HG02678 (cell line): Measurements from ENCODE around the gene CISD1.
"Not testable (repeated sequence)": the region's sequence is repeated elsewhere in the genome, so short reads cannot be mapped to it uniquely, and the experiment has no call there.

Source experiments
- ATAC-seq: cut with Tn5 transposase; IDR thresholded peaks from one replicate; pipeline ENCODE4 v1.9.1; 2021; ENCODE audit warnings: mild to moderate bottlenecking, moderate library complexity; ENCODE audit not compliant: unreplicated experiment

The CISD1 gene

DNA sequence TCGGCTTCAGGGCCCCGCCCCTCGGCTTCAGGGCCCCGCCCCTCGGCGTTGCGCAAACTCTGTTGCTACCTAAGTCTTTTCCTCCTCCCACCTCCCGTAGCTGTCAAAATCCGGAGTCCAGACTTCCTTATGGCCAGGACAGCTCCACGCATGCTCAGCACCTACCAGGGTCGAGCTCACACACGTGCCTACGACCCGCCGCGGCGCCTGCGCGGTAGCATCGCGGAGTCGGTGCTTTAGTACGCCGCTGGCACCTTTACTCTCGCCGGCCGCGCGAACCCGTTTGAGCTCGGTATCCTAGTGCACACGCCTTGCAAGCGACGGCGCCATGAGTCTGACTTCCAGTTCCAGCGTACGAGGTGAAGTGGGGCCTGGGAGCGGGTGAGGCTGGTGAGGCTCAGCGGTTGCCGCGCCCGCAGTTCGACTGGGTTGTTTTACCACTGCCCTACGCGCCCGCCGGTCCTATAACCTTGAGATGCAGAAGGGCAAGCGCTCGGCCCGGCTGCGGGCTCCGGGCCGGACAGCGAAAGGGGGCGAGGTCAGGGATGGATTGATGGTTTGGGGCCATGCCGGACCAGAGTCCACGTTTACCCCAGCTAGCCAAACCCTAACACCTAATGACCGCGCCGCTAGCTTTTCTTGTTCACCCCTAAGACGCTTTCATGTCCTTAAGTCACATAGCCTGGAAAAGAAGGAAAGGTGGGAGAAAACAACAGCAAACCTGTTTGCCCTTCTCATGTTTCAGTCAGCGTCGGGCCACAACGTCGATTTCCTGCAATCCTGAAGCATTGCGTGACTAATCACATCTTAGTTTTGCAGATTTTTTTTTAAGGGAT lies at the start of gene CISD1:
TSS of gene CISD1 (plus strand) at position 217 of the 836 bp plus-strand sequence. CDS start at position 329, 112 bp downstream.
- peak; percentile 62 for ATAC-seq

GRCh38 chr10:58219875-58220274 lies 49.1 kb upstream of the CISD1 start:
- ATAC-seq: no peak

GRCh38 chr10:58220769-58221451 lies 48.1 kb upstream of the CISD1 start:
- ATAC-seq: no peak

GRCh38 chr10:58225654-58226053 lies 43.3 kb upstream of the CISD1 start:
- no peak for ATAC-seq

DNA sequence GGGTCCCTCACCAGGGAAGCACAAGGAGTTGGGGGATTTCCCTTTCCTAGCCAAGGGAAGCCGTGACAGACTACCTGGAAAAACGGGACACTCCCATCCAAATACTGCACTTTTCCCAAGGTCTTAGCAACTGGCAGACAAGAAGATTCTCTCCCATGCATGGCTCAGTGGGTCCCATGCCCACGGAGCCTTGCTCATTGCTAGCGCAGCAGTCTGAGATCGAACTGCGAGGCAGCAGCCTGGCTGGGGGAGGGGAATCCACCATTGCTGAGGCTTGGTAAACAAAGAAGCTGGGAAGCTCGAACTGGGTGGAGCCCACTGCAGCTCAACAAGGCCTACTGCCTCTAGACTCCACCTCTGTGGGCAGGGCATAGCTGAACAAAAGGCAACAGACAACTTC lies 39.1 kb upstream of the CISD1 start:
- not testable (repeated sequence) for ATAC-seq

DNA sequence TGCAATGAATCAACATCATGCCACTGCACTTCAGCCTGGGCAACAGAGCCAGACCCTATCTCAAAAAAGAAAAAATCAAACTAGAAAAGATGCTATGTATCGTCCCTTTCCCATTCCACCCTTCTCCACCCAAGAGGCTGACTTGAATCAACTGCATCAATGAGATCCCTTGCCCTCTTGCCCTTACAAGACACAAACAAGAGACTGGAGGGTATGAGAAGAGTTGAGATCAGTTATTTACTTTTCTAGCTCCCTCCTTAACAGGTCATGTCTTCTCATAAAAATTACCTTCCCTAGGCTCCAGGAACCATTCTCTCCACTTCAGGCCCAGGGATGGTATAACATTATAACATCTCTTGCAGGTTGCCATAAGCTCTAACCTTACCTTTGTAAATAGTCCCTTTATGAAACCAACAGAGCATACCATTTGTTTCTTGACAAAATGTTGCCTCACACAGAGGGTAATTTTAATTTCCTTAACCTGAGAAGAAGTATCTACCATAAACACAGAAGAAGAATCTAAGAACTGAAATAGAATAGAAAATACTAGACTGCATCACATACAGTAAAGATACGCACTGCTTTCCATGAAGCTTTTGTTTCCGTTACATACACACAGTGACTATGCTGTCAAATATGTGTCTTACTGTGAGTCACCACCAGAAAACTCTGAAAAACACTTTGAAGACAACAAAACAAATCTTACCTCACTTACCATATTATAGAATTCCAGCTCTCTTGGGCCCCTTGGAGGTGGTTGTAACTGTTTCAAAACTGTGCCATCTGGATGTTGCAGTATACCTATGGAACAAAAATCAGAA lies 31.7 kb upstream of the CISD1 start:
- no peak for ATAC-seq

- ATAC-seq: no peak
Observed at GRCh38 chr10:58239561-58240169, 29.3 kb upstream of the CISD1 start.

GRCh38 chr10:58240531-58240930 lies 28.4 kb upstream of the CISD1 start:
- no peak for ATAC-seq

GRCh38 chr10:58241346-58241745 lies 27.6 kb upstream of the CISD1 start:
- no peak for ATAC-seq

- ATAC-seq: no peak
Observed at GRCh38 chr10:58243269-58243668, 25.7 kb upstream of the CISD1 start.

- ATAC-seq: not testable (repeated sequence)
Observed at GRCh38 chr10:58243801-58244200, 25.2 kb upstream of the CISD1 start.

GRCh38 chr10:58244242-58244641 lies 24.7 kb upstream of the CISD1 start:
- ATAC-seq: not testable (repeated sequence)

GRCh38 chr10:58244666-58245065 lies 24.3 kb upstream of the CISD1 start:
- ATAC-seq: not testable (repeated sequence)

GRCh38 chr10:58253184-58253583 lies 15.8 kb upstream of the CISD1 start:
- no peak for ATAC-seq

DNA sequence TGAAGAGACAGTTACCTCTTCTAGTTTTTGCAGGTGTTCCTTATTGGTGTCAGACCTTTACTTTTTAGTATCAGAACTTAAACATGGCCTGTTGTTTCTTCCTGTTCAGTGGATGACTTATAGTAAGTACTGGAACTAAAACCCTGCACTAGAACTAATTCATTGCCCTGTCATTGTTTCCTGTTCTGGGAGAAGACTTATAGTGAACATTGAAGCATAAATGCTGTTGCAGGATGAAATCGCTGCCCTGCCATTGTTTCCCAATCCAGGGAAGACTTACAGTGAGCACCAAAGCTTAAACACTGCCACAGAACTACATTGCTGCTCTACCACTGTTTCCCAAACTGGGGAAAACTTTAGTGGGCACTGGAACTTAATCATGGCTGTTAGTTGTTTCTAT lies 14.3 kb upstream of the CISD1 start:
- no peak for ATAC-seq

DNA sequence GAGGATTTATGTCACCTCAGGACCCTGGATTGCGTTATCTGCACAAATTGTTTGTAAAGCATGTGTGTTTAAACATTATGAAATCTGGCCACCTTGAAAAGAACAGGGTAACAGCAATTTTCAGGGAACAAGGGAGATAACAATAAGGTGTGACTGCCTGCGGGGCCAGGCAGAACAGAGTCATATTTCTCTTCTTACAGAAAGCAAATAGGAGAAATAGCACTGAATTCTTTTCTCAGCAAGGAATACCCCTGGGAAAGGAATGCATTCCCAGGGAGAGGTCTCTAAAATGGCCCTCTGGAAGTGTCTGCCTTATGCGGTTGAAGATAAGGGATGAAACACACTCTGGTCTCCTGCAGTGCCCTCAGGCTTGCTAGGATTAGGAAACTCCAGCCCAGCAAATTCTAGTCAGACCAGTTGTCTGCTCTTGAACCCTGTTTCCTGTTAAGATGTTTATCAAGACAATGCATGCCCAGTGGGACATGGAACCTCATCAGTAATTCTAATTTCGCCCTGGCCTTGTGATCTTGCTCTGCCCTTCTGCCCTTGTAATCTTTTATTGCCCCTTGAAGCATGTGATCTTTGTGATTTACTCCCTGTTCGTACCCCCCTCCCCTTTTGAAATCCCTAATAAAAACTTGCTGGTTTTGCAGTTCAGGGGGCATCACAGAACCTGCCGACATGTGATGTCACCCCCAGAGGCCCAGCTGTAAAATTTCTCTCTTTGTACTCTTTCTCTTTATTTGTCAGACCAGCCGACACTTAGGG lies 12.8 kb upstream of the CISD1 start:
- not testable (repeated sequence) for ATAC-seq

DNA sequence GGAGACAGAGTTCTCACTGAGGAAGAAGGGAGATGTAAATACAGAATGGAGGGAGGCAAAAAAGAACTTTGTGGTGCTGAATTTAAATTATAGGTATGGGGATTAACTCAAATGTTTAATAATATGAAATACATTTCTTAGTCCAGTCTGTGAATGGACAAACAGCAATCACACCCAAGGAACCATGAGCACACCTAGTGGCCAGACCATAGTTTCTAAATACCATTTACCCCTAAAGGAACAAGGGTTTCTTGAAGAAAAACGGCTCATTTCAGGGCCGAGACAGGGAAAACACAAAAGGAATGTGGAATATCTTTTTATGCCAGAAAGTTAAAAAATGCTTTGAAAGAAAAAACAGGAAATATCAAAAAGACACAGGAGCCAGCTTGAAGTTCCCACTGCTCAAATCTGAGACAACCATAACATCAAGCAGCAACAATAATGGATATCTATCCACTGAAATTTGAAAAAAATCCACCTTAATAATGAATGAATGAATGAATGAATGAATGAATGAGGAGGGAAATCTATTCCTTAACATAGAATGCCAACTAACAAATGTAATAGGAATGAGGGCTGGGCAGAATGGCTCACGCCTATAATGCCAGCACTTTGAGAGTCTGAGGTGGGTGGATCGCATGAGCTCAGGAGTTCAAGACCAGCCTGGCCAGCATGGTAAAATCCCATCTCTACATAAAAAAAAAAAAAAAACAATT lies 9.8 kb upstream of the CISD1 start:
- no peak for ATAC-seq

- no peak for ATAC-seq
Observed at GRCh38 chr10:58260334-58260733, 8.6 kb upstream of the CISD1 start.

DNA sequence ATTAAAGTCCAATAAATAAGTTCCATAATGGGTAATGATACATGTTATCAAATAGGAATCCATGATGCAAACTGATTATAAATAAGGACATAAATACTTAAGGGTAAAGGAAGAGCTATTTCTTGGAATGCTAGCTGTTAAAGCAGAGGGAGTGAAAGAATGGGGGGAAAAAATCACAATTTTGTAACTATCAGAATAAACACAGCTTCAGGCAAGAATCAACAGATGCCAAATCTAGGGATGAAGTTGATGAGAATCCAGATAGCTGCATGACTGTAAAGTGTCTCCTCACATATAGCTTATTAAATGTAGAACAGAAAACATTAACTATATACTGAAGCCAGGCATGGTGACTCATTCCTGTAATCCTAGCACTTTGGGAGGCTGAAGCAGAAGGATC lies 6.2 kb upstream of the CISD1 start:
- ATAC-seq: no peak

DNA sequence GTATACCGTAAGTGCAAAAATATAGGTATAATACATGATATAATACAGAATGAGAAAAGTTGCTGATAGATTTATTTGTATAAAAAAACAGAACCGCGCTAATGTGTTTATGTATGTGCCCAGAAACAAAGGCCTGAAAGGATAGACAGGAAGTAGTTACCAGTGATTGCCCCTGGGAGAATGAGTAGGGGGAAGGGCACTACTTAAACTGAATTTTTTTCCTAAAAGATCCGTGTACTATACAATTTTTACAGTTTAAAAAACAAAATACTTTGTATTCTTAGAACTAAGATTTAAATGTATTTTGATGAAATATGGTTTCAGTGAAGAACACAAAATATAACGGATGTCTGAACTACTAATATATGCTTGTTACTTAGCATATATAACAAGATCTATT lies 4.2 kb upstream of the CISD1 start:
- no peak for ATAC-seq
